ENCODE measurements around the gene ELMO2. TPM values are rescaled to one million over a fixed set of nuclear protein-coding genes. Genes with fewer than 3 reads are reported as not detected.

Gene ELMO2
- total and polyA plus RNA-seq, 4 donors = 60.2 to 87.8 (median 70.9) TPM

DNA sequence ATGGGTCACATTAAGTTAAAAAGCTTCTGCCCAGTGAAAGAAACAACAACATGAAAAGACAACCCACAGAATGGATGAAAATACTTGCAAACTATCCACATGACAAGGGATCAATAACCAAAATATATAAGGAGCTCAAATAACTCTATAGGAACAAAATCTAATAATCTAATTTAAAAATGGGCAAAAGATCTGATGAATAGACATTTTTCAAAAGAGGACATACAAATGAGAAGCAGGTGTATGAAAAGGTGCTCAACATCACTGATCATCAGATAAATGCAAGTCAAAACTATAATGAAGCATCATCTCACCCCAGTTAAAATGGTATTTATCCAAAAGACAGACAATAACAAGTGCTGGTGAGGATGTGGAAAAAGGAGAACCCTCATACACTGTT, 21.0 kb upstream of the ELMO2 start:
- Histone ChIP-seq H3K9me3 (ENCODE audit: control insufficient read depth, insufficient read depth, low read length) (no peaks in the 10 kb centered on the region), H3K27me3 (ENCODE audit: control insufficient read depth, insufficient read depth, low read length) (no peaks in the 10 kb centered on the region), H3K36me3 (ENCODE audit: control insufficient read depth, insufficient read depth, low read length) (no peaks in the 10 kb centered on the region), H3K27ac (ENCODE audit: low read depth, low read length) (no peak overlapping the region), H3K4me3 (ENCODE audit: low read depth, low read length) (no peak overlapping the region), H3K4me1 (ENCODE audit: control insufficient read depth, insufficient read depth, low read length) (peaks cover 8% of the 10 kb centered on the region)
- DNase-seq (ENCODE audit: low read depth in 4 of 6, low spot score in 6 of 6) = no peak

DNA sequence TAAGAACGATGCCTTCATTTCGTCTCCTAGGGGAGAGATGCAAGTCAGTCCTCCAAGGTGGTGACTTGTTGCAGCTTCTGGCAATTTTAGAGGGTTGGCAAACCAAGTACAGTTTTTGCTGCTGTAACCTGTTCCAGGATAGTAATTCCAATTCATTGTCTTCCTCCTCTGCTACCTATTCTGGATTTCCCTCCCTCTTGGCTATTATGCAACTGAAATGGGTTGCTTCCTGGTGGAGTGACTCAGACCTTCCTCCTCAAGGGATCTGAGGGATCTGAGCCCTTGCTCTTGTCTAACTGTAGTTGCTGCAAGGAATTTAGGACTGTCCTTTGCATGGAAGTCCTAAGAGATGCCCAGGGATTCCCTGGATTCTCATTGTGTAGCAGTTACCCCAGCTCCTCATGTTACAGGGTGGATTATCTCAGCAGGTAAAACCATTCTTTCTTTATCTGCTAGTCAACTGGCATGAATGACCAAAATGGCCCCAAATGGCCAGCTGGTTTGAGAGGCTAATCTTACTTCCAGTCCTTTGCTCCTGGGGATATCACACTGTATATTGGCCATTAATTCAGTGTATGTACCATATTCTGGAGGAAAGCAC, 17.6 kb upstream of the ELMO2 start:
- no peak overlapping the region for H3K27ac ChIP-seq (ENCODE audit: low read depth, low read length)
- no peak overlapping the region for H3K4me3 ChIP-seq (ENCODE audit: low read depth, low read length)
- H3K4me1 ChIP-seq (ENCODE audit: control insufficient read depth, insufficient read depth, low read length) = no peaks in the 10 kb centered on the region
- H3K9me3 ChIP-seq (ENCODE audit: control insufficient read depth, insufficient read depth, low read length) = no peaks in the 10 kb centered on the region
- no peaks in the 10 kb centered on the region for H3K27me3 ChIP-seq (ENCODE audit: control insufficient read depth, insufficient read depth, low read length)
- H3K36me3 ChIP-seq (ENCODE audit: control insufficient read depth, insufficient read depth, low read length) = no peaks in the 10 kb centered on the region
- no peak for DNase-seq (ENCODE audit: low read depth in 4 of 6, low spot score in 6 of 6)
- WGBS (ENCODE audit: insufficient coverage) = no CpG with 5 or more reads among the region's 2 CpGs

DNA sequence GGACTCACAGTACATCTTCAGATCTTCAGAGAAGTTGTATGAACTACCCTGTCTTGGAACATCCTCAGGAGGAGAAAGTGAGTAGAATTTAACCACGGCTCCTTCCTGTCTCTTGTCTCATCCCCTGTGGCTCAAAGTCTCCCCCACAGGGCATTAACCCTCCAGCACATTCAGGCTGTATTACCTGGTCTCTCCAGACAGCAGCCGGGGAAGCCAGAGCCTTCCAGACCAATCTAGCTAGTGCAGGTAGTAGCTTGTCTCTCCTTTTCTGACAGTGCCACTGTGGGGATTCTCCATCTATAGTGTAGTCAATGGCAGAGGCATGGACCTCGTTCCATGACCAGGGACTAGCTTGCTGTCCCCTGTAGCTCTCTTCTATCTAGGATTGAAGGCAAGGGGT, 16.9 kb upstream of the ELMO2 start:
- H3K36me3 ChIP-seq (ENCODE audit: control insufficient read depth, insufficient read depth, low read length) = no peaks in the 10 kb centered on the region
- H3K4me1 ChIP-seq (ENCODE audit: control insufficient read depth, insufficient read depth, low read length) = no peaks in the 10 kb centered on the region
- no peak overlapping the region for H3K4me3 ChIP-seq (ENCODE audit: low read depth, low read length)
- no peak overlapping the region for H3K27ac ChIP-seq (ENCODE audit: low read depth, low read length)
- no peaks in the 10 kb centered on the region for H3K27me3 ChIP-seq (ENCODE audit: control insufficient read depth, insufficient read depth, low read length)
- no peaks in the 10 kb centered on the region for H3K9me3 ChIP-seq (ENCODE audit: control insufficient read depth, insufficient read depth, low read length)
- 80% methylated on average over 1 of the region's 3 CpGs for WGBS (ENCODE audit: insufficient coverage)
- DNase-seq (ENCODE audit: low read depth in 4 of 6, low spot score in 6 of 6) = no peak

DNA sequence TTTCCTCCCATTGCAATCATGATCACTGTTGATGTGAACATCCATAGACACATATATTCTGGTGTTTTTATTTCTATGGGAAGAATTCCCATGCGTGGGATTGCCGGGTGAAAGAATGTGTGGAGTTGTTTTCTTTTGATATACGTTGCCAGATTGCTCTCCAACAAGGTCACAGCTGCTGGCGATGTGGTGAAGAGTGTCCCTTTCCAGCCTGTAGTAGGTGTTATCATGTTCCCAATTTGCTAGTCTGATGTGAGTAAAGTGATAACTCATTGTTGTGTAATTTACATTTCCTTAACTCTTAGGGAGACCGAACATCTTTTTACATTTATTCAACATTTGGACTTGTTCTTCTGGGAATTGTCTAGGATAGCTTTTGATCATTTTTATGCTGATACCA, 14.5 kb upstream of the ELMO2 start:
- Histone ChIP-seq H3K4me3 (ENCODE audit: low read depth, low read length) (no peak overlapping the region), H3K27me3 (ENCODE audit: control insufficient read depth, insufficient read depth, low read length) (no peaks in the 10 kb centered on the region), H3K4me1 (ENCODE audit: control insufficient read depth, insufficient read depth, low read length) (no peaks in the 10 kb centered on the region), H3K36me3 (ENCODE audit: control insufficient read depth, insufficient read depth, low read length) (no peaks in the 10 kb centered on the region), H3K9me3 (ENCODE audit: control insufficient read depth, insufficient read depth, low read length) (no peaks in the 10 kb centered on the region), H3K27ac (ENCODE audit: low read depth, low read length) (no peak overlapping the region)
- DNase-seq (ENCODE audit: low read depth in 4 of 6, low spot score in 6 of 6) = peak in 1 of 6 donors; percentile 9
- no CpG with 5 or more reads among the region's 5 CpGs for WGBS (ENCODE audit: insufficient coverage)

DNA sequence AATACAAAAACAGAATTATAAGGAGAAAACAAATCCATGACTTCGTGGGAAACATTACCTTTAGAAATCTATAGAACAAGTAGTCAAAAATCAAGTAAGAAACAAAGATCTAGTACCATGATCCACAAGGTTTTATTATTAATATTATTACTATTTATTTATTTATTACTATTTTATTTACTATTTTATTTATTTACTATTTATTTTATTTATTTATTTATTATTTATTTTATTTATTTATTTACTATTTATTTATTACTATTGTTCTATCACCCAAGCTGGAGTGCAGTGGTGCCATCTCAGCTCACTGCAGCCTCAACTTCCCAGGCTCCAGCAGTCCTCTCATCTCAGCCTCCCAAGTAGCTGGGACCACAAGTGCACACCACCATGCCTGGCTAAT, 13.5 kb upstream of the ELMO2 start:
- Histone ChIP-seq H3K4me3 (ENCODE audit: low read depth, low read length) (no peak overlapping the region), H3K27ac (ENCODE audit: low read depth, low read length) (no peak overlapping the region), H3K4me1 (ENCODE audit: control insufficient read depth, insufficient read depth, low read length) (no peaks in the 10 kb centered on the region), H3K9me3 (ENCODE audit: control insufficient read depth, insufficient read depth, low read length) (no peaks in the 10 kb centered on the region), H3K36me3 (ENCODE audit: control insufficient read depth, insufficient read depth, low read length) (no peaks in the 10 kb centered on the region), H3K27me3 (ENCODE audit: control insufficient read depth, insufficient read depth, low read length) (no peaks in the 10 kb centered on the region)
- DNase-seq (ENCODE audit: low read depth in 4 of 6, low spot score in 6 of 6) = no peak
- WGBS (ENCODE audit: insufficient coverage) = no CpG with 5 or more reads among the region's 1 CpG

DNA sequence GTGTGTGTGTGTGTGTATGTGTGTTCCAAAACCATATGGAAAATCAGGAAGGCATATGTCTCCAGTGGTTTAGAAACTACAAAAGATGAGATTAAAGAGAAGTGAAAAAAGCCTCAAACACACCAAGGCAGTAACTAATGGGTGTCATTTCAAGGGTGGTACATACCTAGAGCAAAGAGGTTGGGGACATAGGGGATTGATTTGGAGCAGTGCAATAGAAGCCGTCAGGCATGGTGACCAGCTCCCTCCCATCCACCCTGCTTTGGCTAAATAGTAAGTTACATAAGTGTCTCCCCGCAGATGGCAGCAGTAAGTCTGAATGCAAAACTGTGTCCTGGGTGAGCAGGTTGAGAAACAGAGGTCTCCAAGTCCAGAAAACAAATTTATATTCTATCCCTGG, 10.4 kb upstream of the ELMO2 start:
- H3K27me3 ChIP-seq (ENCODE audit: control insufficient read depth, insufficient read depth, low read length) = no peaks in the 10 kb centered on the region
- H3K36me3 ChIP-seq (ENCODE audit: control insufficient read depth, insufficient read depth, low read length) = no peaks in the 10 kb centered on the region
- H3K4me3 ChIP-seq (ENCODE audit: low read depth, low read length) = no peak overlapping the region
- DNase-seq (ENCODE audit: low read depth in 4 of 6, low spot score in 6 of 6) = no peak
- WGBS (ENCODE audit: insufficient coverage) = no CpG with 5 or more reads among the region's 2 CpGs
- no peak overlapping the region for H3K27ac ChIP-seq (ENCODE audit: low read depth, low read length)
- H3K9me3 ChIP-seq (ENCODE audit: control insufficient read depth, insufficient read depth, low read length) = no peaks in the 10 kb centered on the region
- H3K4me1 ChIP-seq (ENCODE audit: control insufficient read depth, insufficient read depth, low read length) = no peaks in the 10 kb centered on the region

DNA sequence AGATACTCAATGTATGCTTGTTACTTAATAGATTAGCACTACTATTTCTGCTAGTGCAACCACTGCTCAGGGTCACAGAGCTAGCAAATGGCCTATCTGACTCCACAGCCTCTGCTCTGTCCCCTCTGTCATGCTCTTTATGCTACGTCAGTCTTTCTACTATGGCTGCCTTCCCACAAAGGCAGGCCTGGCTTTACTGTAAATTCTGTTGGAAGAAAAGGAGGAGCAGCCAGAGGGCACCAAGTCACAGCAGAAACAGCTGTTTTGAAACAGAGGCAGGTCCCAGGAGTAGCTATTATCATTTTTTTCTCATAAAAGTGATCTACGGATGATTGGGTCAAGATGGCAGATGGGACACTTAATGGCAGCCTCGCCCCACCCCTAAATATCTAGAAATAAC, 10.0 kb upstream of the ELMO2 start:
- Histone ChIP-seq H3K27me3 (ENCODE audit: control insufficient read depth, insufficient read depth, low read length) (no peaks in the 10 kb centered on the region), H3K27ac (ENCODE audit: low read depth, low read length) (no peak overlapping the region), H3K36me3 (ENCODE audit: control insufficient read depth, insufficient read depth, low read length) (no peaks in the 10 kb centered on the region), H3K4me3 (ENCODE audit: low read depth, low read length) (no peak overlapping the region), H3K9me3 (ENCODE audit: control insufficient read depth, insufficient read depth, low read length) (no peaks in the 10 kb centered on the region), H3K4me1 (ENCODE audit: control insufficient read depth, insufficient read depth, low read length) (no peaks in the 10 kb centered on the region)
- no CpG with 5 or more reads among the region's 3 CpGs for WGBS (ENCODE audit: insufficient coverage)
- peak in 1 of 6 donors; percentile 41 for DNase-seq (ENCODE audit: low read depth in 4 of 6, low spot score in 6 of 6)

DNA sequence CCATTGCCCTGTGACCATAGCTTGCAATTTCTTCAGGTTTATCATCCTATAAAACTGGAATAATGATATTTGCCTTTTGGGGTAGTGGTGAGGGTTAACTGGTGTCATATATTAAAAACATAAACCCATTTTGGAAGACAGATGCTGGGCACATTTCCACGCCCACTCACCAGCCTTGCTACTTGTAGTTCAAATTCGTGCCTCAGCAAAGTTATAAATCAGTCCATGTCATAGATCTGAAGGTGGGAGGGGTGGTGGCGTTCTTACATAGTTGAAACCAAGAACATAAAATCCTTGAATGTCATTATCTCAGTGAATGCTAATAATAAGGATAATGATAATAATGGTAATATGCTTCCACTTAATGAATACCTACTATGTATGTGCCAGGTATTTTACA, 9.4 kb upstream of the ELMO2 start:
- WGBS (ENCODE audit: insufficient coverage) = no CpG with 5 or more reads among the region's 3 CpGs
- no peak for DNase-seq (ENCODE audit: low read depth in 4 of 6, low spot score in 6 of 6)
- H3K27ac ChIP-seq (ENCODE audit: low read depth, low read length) = no peak overlapping the region
- no peaks in the 10 kb centered on the region for H3K27me3 ChIP-seq (ENCODE audit: control insufficient read depth, insufficient read depth, low read length)
- no peak overlapping the region for H3K4me3 ChIP-seq (ENCODE audit: low read depth, low read length)
- H3K9me3 ChIP-seq (ENCODE audit: control insufficient read depth, insufficient read depth, low read length) = no peaks in the 10 kb centered on the region
- H3K36me3 ChIP-seq (ENCODE audit: control insufficient read depth, insufficient read depth, low read length) = no peaks in the 10 kb centered on the region
- peaks cover 2% of the 10 kb centered on the region for H3K4me1 ChIP-seq (ENCODE audit: control insufficient read depth, insufficient read depth, low read length)

DNA sequence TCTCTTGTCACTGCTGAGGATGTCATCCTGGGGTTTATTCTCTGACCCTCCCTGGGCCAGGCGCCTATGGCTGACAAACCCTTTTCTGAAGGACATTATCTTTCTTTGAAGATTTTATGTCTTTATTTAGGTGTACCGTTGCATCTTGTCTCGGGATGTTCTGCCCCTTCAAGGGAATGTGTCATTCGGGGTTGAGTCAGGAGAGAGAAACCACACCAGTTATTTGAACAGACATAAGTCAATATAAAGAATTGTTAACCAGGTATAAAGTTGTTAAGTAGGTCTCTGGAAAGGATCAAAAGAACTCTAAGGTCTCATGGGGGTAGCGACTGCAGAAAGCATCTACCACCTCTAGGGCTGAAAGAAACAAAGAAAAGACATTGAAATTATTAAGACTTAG, 8.2 kb upstream of the ELMO2 start:
- H3K4me3 ChIP-seq (ENCODE audit: low read depth, low read length) = no peak overlapping the region
- WGBS (ENCODE audit: insufficient coverage) = no CpG with 5 or more reads among the region's 5 CpGs

DNA sequence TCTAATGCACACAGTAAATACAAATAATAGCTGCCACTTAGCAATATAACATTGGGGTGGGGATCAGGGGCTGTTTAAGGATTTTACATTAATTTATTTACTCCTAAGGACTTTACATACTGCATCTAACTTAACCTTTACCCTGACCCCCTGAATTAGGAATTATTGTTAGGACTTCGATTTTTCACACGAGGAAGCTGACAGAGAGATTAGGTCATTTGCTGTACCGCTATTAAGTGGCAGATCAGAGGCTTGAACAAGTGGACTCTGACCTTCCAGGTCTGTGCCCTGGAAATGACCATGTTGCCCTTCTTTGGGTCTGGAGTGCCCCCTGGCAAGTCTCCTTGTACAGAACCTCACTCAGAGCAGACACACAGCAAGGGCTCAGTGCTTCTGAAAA, 5.2 kb upstream of the ELMO2 start:
- Histone ChIP-seq H3K9me3 (ENCODE audit: control insufficient read depth, insufficient read depth, low read length) (no peaks in the 10 kb centered on the region), H3K27me3 (ENCODE audit: control insufficient read depth, insufficient read depth, low read length) (no peaks in the 10 kb centered on the region), H3K36me3 (ENCODE audit: control insufficient read depth, insufficient read depth, low read length) (no peaks in the 10 kb centered on the region), H3K27ac (ENCODE audit: low read depth, low read length) (no peak overlapping the region), H3K4me1 (ENCODE audit: control insufficient read depth, insufficient read depth, low read length) (peaks cover 11% of the 10 kb centered on the region), H3K4me3 (ENCODE audit: low read depth, low read length) (no peak overlapping the region)
- no peak for DNase-seq (ENCODE audit: low read depth in 4 of 6, low spot score in 6 of 6)
- WGBS (ENCODE audit: insufficient coverage) = 66% methylated on average over 3 of the region's 3 CpGs

More for the DNA sequence above, 8.2 kb upstream of the ELMO2 start:
- no peaks in the 10 kb centered on the region for H3K36me3 ChIP-seq (ENCODE audit: control insufficient read depth, insufficient read depth, low read length)
- no peaks in the 10 kb centered on the region for H3K27me3 ChIP-seq (ENCODE audit: control insufficient read depth, insufficient read depth, low read length)
- H3K4me1 ChIP-seq (ENCODE audit: control insufficient read depth, insufficient read depth, low read length) = peaks cover 4% of the 10 kb centered on the region
- no peak overlapping the region for H3K27ac ChIP-seq (ENCODE audit: low read depth, low read length)
- DNase-seq (ENCODE audit: low read depth in 4 of 6, low spot score in 6 of 6) = no peak
- H3K9me3 ChIP-seq (ENCODE audit: control insufficient read depth, insufficient read depth, low read length) = no peaks in the 10 kb centered on the region

Data from spinal cord (tissue), 10 donors.